Neural cell (in vitro differentiated cells): Measurements from ENCODE around the gene TPGS1.

Experiments
- EZH2 ChIP-seq: fragments of 200-600, 300-800 bp; shearing (Covaris generic), sonication (generic); IDR thresholded peaks from 2 replicates; pipeline ENCODE4 v1.6.1; 2014; ENCODE audit warnings: antibody characterized with exemption, low read length, borderline replicate concordance, mild to moderate bottlenecking; ENCODE audit not compliant: insufficient read depth, poor library complexity, severe bottlenecking
- RAD21 ChIP-seq: fragments of 450-650 bp; conservative IDR thresholded peaks from 2 replicates; pipeline ENCODE4 v1.6.1; 2014; ENCODE audit warnings: antibody characterized with exemption, mild to moderate bottlenecking, moderate library complexity
- REST ChIP-seq: IDR thresholded peaks from 2 replicates; pipeline ENCODE4 v1.6.1; 2012; ENCODE audit warnings: borderline replicate concordance
- TF ChIP-seq, protein P1 (sequence below): fragments of 450-650 bp; IDR thresholded peaks from 2 replicates; pipeline ENCODE4 v1.5.1; 2014; ENCODE audit warnings: antibody characterized with exemption, mild to moderate bottlenecking, moderate library complexity; ENCODE audit not compliant: poor library complexity, severe bottlenecking

GRCh38 chr19:494171-495080 lies 12.9 kb upstream of the TPGS1 start:
- TF ChIP-seq, protein P1, sequence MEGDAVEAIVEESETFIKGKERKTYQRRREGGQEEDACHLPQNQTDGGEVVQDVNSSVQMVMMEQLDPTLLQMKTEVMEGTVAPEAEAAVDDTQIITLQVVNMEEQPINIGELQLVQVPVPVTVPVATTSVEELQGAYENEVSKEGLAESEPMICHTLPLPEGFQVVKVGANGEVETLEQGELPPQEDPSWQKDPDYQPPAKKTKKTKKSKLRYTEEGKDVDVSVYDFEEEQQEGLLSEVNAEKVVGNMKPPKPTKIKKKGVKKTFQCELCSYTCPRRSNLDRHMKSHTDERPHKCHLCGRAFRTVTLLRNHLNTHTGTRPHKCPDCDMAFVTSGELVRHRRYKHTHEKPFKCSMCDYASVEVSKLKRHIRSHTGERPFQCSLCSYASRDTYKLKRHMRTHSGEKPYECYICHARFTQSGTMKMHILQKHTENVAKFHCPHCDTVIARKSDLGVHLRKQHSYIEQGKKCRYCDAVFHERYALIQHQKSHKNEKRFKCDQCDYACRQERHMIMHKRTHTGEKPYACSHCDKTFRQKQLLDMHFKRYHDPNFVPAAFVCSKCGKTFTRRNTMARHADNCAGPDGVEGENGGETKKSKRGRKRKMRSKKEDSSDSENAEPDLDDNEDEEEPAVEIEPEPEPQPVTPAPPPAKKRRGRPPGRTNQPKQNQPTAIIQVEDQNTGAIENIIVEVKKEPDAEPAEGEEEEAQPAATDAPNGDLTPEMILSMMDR: no peak
- TF ChIP-seq REST (no peak), EZH2 (no peak), RAD21 (no peak)
